MM.1S (cell line): ENCODE results near the gene ARHGAP28.

Experiments used
- EZH2 ChIP-seq: fragments of 300-600 bp; sonication (generic); optimal IDR thresholded peaks from 2 replicates; pipeline ENCODE3; 2017; ENCODE audit warnings: low read depth, mild to moderate bottlenecking, antibody characterized with exemption, low read length, mixed read lengths
- EZH2phosphoT487 ChIP-seq: fragments of 300-600 bp; sonication (generic); IDR thresholded peaks from 2 replicates; pipeline ENCODE4 v1.6.1; 2018; ENCODE audit warnings: antibody characterized with exemption, low read length
- TF ChIP-seq, protein P1 (sequence below): fragments of 300-600 bp; sonication (generic); IDR thresholded peaks from 2 replicates; pipeline ENCODE4 v1.5.1; 2016; ENCODE audit warnings: antibody characterized with exemption, low read length, mixed read lengths

DNA sequence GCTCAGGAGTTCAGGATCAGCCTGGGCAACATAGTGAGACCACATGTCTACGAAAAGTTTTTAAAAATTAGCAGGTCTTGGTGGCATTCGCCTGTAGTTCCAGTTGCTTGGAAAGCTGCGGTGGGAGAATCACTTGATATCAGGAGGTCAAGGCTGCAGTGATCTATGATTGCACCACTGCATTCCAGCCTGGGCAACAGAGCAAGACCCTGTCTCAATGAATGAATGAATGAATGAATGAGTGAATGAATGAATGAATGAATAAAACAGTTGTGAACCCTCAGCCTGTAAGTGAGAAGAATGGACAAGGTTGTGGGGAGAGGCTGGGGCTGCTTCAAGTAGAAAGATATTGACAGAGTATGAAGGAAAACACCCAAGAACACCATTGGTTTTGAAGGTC, 48.0 kb downstream of the ARHGAP28 start:
- TF ChIP-seq, protein P1, sequence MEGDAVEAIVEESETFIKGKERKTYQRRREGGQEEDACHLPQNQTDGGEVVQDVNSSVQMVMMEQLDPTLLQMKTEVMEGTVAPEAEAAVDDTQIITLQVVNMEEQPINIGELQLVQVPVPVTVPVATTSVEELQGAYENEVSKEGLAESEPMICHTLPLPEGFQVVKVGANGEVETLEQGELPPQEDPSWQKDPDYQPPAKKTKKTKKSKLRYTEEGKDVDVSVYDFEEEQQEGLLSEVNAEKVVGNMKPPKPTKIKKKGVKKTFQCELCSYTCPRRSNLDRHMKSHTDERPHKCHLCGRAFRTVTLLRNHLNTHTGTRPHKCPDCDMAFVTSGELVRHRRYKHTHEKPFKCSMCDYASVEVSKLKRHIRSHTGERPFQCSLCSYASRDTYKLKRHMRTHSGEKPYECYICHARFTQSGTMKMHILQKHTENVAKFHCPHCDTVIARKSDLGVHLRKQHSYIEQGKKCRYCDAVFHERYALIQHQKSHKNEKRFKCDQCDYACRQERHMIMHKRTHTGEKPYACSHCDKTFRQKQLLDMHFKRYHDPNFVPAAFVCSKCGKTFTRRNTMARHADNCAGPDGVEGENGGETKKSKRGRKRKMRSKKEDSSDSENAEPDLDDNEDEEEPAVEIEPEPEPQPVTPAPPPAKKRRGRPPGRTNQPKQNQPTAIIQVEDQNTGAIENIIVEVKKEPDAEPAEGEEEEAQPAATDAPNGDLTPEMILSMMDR: no peak
- TF ChIP-seq EZH2: no peak
- no peak for TF ChIP-seq EZH2phosphoT487
